PFSK-1 (cell line): ENCODE data around the gene DTX1.

Experiments
- FOXP2 ChIP-seq: optimal IDR thresholded peaks from 2 replicates; pipeline ENCODE3; 2011; ENCODE audit warnings: borderline replicate concordance, control low read depth, inconsistent platforms; ENCODE audit not compliant: insufficient read depth; ENCODE audit errors: extremely low read length, extremely low read depth
- POLR2AphosphoS5 ChIP-seq: IDR thresholded peaks from 2 replicates; pipeline ENCODE4 v1.6.1; 2012; ENCODE audit warnings: low read depth, mild to moderate bottlenecking, control low read depth, low read length, moderate library complexity
- SIN3A ChIP-seq: IDR thresholded peaks from 2 replicates; pipeline ENCODE4 v1.6.1; 2012; ENCODE audit warnings: mild to moderate bottlenecking, low read length, moderate library complexity, borderline replicate concordance; ENCODE audit not compliant: insufficient read depth
- TAF1 ChIP-seq: IDR thresholded peaks from 2 replicates; pipeline ENCODE4 v1.6.1; 2012; ENCODE audit warnings: low read length, control low read depth, borderline replicate concordance; ENCODE audit not compliant: insufficient read depth
- TF ChIP-seq, protein P1 (sequence below), 2 experiments: IDR thresholded peaks; 2 replicates each; pipeline versions ENCODE4 v1.6.1 to v1.8.0; 2011 to 2012; ENCODE audit warnings: low read depth in 2 of 2, low read length in 2 of 2, control low read depth in 1 of 2, inconsistent platforms in 1 of 2, mild to moderate bottlenecking in 1 of 2, moderate library complexity in 1 of 2; ENCODE audit not compliant: insufficient read depth in 1 of 2

Gene DTX1

DNA sequence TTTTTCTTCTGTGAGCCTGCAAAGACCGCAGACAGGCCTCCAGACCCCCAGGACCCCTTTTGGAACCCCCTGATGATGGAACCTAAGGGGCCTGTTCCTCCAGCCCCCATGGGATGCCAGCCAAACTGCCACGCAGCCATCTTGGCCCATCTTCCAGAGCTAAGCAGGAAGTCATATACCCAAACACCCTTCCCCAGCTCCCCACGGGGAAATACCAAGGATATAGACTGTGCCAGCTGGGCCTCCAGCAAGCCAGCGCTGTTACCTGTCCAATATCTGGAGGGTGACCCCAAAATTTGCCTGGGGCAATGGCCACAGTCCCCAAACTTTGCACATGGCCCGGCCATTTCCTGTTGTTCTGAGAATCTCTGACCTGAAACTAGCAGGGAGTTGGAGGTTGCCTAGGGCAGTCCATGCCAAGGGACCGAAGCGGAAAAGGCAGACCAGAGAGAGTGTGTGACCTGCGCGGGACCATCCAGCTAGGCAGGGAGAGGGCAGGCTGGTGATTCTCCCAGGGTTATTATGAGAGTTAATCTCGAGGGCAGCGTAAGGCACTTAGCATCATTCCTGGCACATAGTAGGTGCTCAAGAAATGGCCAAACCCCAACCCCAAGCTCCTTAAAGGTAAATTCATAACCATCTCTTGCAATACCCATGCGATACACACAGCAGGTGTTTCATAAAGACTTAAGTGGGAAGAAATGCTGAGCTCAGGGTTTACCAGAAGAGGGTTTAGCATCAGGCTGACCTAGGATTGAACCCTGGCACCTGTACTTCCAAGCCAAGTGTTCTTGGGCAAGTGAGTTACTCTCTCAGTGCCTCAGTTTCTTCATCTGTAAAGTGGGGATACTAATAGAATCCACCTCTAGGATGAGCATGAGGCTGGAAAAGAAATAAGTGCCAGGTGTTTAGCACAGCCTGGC, 81.6 kb downstream of the DTX1 start:
- TF ChIP-seq, protein P1, sequence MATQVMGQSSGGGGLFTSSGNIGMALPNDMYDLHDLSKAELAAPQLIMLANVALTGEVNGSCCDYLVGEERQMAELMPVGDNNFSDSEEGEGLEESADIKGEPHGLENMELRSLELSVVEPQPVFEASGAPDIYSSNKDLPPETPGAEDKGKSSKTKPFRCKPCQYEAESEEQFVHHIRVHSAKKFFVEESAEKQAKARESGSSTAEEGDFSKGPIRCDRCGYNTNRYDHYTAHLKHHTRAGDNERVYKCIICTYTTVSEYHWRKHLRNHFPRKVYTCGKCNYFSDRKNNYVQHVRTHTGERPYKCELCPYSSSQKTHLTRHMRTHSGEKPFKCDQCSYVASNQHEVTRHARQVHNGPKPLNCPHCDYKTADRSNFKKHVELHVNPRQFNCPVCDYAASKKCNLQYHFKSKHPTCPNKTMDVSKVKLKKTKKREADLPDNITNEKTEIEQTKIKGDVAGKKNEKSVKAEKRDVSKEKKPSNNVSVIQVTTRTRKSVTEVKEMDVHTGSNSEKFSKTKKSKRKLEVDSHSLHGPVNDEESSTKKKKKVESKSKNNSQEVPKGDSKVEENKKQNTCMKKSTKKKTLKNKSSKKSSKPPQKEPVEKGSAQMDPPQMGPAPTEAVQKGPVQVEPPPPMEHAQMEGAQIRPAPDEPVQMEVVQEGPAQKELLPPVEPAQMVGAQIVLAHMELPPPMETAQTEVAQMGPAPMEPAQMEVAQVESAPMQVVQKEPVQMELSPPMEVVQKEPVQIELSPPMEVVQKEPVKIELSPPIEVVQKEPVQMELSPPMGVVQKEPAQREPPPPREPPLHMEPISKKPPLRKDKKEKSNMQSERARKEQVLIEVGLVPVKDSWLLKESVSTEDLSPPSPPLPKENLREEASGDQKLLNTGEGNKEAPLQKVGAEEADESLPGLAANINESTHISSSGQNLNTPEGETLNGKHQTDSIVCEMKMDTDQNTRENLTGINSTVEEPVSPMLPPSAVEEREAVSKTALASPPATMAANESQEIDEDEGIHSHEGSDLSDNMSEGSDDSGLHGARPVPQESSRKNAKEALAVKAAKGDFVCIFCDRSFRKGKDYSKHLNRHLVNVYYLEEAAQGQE (IDR thresholded peaks at IDR 0.05; ENCODE audit: insufficient read depth in 1 of 2, low read depth in 2 of 2, low read length in 2 of 2) = no peak
- TF ChIP-seq FOXP2 (no peak), SIN3A (no peak), POLR2AphosphoS5 (no peak), TAF1 (no peak)

DNA sequence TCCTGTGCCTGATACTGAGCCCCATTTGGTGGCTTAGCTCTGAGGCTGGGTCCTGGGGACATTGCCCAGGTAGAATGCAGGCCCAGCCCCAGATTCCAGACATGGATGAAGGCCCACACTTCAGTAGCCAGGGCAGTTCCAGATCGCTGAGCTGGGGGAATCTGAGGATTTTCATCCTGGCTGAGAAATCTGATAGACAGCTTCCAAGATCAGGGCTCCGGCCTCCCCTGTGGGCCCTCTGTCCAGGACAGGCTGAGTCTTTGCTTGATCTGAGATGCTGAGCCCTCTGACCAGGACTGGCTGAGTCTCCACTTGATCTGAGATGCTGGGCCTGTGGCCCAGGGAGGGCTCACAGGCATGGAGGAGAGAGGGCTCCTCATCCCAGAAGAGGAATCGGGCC, 82.3 kb downstream of the DTX1 start:
- TF ChIP-seq SIN3A (no peak), TAF1 (no peak), POLR2AphosphoS5 (no peak), FOXP2 (no peak)
- TF ChIP-seq, protein P1 (IDR thresholded peaks at IDR 0.05; ENCODE audit: insufficient read depth in 1 of 2, low read depth in 2 of 2, low read length in 2 of 2) = no peak

DNA sequence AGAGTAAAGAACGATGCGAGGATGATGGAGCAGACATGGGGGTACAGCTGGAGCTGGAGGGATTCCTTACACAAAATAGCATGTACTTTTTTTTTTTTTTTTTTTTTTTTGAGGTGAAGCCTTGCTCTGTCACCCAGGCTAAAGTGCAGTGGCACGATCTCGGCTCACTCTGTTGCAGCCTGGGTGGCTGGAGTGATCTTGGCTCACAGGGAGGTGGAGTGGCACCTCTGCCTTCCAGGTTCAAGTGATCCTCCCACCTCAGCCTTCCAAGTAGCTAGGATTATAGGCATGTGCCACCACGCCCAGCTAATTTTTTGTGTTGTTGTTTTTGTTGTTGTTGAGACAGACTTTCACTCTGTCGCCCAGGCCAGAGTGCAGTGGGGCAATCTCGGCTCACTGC, 84.2 kb downstream of the DTX1 start:
- TF ChIP-seq SIN3A (no peak), FOXP2 (no peak), POLR2AphosphoS5 (no peak), TAF1 (no peak)
- TF ChIP-seq, protein P1 (IDR thresholded peaks at IDR 0.05; ENCODE audit: insufficient read depth in 1 of 2, low read depth in 2 of 2, low read length in 2 of 2) = no peak

DNA sequence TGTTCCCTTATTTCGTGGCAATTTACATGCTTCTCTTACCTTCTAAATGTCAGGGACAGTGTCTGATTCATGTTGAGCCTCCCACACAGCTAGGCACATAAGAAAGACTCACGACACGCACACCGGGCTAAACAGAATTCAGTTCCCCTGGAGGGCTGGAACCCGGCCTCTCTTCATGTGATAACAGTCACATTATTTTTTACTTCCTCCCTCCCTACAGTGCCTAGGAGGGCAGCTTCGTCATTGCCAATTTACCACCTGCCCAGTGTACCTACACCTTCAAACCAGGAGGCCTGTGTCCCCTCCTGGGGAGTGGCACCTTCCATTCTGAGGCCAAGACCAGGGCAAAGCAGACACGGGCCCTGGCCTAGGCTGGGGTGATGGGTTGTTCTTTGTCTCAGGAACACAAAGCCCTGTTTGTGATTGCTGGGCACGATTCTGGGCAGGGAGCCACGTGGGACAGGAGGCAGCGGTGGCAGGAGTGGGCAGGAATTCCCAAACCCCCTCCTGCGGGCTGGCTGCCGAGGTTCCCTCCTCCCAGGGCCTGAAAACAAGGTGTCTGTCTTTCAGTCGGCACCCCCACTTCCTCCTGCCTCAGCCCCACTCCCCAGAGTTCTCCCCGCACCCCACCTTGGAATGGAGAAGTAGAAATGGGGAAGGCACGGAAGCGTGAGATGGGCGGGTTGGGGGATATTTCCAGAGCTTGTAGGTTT, 85.8 kb downstream of the DTX1 start:
- TF ChIP-seq SIN3A = no peak
- no peak for TF ChIP-seq FOXP2
- no peak for TF ChIP-seq POLR2AphosphoS5
- no peak for TF ChIP-seq TAF1
- TF ChIP-seq, protein P1 (IDR thresholded peaks at IDR 0.05; ENCODE audit: insufficient read depth in 1 of 2, low read depth in 2 of 2, low read length in 2 of 2) = no peak
